T-helper 2 cell treated with Interferon-gamma antibody and Interleukin-4, amounts not matched to agents 100 ng/mL and 5 ng/mL, for 36 hours (primary cell): Measurements from ENCODE around the gene PSMB2. TPM values are rescaled to one million over a fixed set of nuclear protein-coding genes. Genes with fewer than 3 reads are reported as not detected.

Experiments
- intact Hi-C: fragments of 100-400 bp; cut with micrococcal nuclease; formaldehyde crosslinking; loops from one replicate; pipeline ENCODE4 v1.15.1; 2023
- total RNA-seq: library from RNA; stranded (reverse); gene quantifications from 2 replicates; pipeline ENCODE4 v1.2.3, GENCODE V29; 2022

PSMB2 gene
- total RNA-seq, 1 donor from 2014 or later, result 99.8 TPM

DNA sequence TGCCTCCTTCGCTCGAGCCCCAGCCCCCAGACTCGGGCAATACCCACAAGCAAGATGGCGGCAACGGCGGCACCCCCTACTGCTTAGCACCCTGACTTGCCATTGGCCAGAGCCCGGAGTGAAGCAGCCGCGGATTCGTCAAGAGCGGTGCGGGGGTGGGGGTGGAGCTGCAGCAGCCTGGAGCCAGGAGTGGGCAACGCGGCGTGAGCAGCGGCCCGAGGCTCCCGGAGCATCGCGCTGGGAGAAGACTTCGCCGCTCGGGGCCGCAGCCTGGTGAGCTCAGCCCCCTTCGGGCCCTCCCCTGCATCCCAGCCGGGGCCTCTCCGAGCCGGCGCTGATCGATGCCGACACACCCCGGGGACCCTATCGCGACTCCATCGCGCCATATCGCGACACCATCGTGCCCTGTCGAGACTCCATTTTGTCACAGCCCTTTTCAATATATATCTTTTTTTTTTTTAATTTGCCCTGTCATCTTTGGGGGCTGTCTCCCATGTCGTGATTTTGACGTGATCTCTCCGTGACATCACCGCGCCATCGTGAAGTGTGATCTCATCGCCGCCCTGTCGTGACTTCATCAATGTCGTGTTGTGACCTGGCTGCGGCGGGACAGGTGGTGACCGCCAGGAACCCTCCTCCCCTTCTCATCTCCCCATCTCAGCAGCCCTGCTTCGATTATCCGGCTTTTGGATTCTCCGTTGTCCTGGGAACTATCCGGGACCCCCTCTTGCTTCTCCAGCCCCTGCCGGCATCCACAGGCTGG is 83.5 kb downstream of the PSMB2 start, which contains the start of gene NCDN:
TSS of gene NCDN (plus strand) at position 189 of the 763 bp plus-strand sequence. CDS start at position 581, 392 bp downstream.
- intact Hi-C loops, result loop anchor here (1.0 to 2.0 kb wide), 3 partner anchors 19 to 365 kb away; partner anchors contain the start of gene SFPQ

DNA sequence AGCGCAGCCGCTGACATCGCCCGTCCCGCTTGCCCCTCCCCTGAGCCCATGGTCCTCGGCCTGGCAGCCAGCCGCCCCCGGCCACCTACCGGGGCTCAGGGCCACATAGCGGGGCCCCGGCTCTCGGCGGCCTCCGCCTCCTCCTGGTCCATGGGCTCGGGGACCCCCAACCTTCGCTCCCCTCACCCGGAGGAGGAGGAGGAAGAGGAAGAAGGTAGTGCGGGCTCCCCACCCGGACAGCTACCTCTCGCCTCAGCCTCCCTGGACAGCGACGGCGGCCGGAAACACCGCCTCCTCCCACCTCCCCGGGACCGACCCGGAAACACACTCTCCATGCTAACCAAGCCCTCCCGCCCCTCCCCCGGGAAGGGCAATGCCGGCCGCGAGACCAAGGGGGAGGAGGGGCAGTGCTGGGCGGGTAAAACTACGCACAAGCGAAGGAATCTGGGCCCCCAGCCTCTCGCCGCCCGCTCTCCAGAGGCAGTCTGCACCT is 84.2 kb downstream of the PSMB2 start, which contains the start of gene KIAA0319L:
TSS of gene KIAA0319L (minus strand) at position 286 of the 493 bp plus-strand sequence. CDS start 2,912 bp downstream, outside the sequence.
- intact Hi-C loops, result loop anchor here (1.0 to 2.0 kb wide), 3 partner anchors 18 to 364 kb away; partner anchors contain the start of gene SFPQ

DNA sequence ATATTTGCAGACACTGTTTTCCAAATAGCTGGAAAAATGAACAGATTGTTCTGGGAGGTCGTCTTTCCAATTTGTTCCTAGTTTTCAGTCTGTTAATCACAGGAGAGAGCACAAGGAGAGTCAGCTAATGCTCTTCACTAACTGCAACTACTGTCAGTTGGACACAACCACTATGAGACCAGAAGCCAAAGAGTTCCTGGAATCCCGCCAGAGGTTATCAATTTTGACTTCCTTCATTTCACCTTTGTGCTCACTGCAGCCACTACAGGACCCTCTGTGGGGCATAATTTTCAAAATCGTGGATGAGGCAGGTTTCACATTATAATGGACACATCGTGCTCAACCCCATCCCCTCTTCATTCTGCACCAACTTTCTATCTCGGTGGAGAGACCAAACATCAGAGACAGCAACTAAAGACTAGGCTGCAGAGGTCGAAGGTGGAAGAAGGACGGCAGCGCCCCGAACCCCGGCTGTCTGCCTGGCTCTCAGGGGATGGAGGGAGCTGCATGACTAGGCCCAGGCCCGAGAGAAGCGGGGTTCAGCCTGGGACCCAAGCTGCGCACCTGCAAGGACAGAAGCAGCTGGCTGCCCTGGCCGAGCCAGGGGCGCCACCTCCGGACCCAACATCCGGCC is 84.7 kb downstream of the PSMB2 start:
- intact Hi-C loops, result loop anchor here (1.0 to 2.0 kb wide), 3 partner anchors 18 to 364 kb away; partner anchors contain the start of gene SFPQ

DNA sequence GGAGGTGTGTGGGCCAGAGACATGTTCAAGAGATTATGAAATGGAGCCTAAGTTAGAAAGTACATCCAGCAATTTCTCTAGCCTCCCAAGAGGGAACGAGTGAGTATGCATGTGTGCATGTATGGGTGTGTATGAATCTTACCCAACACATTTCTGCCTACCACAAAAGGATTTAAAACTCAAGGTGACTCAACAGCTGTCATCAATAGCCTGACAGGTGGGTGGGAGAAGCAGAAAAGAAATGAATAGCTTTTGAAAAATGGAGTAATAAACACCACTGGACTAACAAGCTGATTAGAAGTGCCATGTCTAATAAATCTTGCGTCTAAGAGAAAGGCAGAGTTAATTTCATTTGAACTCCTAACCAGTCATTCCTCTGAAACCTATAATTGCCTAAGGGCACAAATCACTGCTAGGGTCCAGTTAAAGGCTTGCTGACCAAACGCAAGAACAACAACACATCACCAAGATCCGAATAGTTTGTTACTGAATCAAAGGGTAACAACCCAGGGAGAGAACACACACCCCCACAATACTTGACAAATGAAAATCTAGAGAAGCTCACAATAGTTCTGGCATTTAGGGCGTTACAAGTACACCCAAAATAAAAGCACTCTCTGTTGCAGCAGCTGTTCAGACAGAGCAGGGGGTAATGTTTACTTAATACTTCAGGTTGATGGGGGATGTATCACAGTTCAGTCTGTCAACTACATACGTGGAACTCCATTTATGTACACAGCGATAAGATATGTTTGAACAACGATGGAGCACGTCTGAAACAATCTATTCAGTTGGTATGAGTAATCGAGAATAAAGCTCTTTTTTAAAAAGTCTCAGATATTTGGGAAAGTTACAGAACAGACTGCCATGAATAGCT is 85.5 kb downstream of the PSMB2 start:
- intact Hi-C loops, result loop anchor here (2.0 kb wide), 2 partner anchors 17 to 363 kb away; partner anchors contain the start of gene SFPQ

DNA sequence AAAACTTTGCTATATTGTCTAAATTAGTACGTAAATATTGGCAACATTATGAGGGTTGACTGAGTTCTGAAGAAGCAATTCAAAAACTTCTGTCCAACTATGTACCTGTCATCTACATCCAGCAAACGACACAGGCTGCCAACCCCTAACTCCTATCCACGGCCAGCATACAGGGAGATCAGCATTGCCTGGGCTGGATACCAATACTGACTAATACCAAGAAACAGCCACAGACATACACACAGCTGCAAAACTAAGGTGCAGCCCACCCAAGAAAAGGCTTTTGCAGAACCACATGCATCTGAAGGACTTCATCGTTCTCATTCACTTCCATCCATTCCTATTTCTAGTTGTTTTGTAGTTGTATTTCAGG is 86.1 kb downstream of the PSMB2 start:
- intact Hi-C loops, result no loop called here

DNA sequence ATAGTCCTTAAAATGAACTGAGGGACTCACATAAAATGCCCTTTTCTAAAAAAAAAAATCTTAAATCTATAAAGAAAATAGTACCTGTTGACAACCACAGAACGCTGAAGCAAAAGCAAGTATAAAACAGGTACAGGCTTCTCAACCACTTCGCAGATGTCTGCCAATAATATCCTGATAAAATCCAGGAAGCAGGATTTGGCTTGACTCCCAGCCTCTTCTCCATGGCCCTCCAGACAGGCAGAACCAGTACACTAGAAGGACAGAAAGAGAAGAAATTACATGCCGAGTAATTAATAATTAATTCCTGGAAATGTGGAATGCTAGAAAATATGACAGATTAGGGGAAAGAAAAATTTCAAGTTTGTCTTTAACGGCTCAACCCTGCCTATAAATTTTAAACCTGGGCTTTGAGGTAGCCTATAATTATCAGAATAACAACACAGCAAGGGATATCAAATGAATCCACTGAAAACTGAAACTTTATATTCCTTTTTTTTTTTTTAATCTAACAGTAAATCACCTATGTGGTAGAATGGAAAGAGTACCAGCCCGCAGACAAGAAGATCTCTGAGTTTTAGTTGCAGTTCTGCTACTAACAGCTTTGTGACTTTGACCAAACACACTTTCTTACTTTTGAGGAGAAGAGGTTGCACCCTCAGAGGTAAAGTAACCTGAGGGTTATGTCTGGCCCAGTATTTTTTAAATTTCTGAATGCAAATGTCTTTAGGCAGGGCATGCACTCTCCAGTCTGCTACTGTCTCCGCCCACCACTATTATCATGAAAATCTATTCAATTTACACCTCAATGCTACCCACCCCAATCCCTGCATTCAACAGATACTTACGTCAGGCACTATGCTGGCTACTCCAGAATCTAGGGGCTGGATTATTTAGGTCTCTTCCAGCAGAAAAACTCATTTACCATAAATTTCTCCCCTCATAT is 86.8 kb downstream of the PSMB2 start:
- intact Hi-C loops, result no loop called here

DNA sequence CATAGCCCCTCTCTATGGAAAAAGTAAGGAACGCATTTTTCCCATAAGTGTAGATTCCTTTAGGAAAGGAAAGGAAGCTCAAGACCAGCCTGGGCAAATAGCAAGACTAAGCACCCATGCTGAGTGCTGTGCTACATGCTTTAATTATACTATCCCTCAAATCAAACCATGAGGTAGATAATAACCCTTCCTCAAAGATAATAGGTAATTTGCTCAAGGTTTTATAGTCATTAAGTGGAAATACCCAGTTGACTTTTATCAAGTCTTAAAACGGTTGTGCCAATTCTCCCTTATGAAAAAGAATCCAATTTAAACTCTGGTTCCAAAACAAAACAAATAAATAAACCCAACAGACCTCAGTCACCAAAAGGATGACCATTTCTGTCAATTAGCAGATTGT is 87.5 kb downstream of the PSMB2 start:
- intact Hi-C loops, result no loop called here

Other genes starting within 250 kb of the PSMB2 start
- gene KIAA0319L, start 84.1 kb downstream of the PSMB2 start, total RNA-seq, result 44.9 and 50.1 TPM in 2 replicates
- gene NCDN, start 83.7 kb downstream of the PSMB2 start, total RNA-seq, result 25.0 and 26.9 TPM in 2 replicates
- 0.43 and 0.73 TPM in 2 replicates for gene TFAP2E, start 68.2 kb downstream of the PSMB2 start, total RNA-seq
- 15.8 and 16.5 TPM in 2 replicates for gene C1orf216, start 77.4 kb upstream of the PSMB2 start, total RNA-seq
- gene CLSPN, start 128.5 kb upstream of the PSMB2 start, total RNA-seq, result 70.3 and 75.8 TPM in 2 replicates
- gene AGO4, start 166.5 kb upstream of the PSMB2 start, total RNA-seq, result 9.9 and 11.7 TPM in 2 replicates
- 23.2 and 23.9 TPM in 2 replicates for gene AGO1, start 241.7 kb upstream of the PSMB2 start, total RNA-seq